ENCODE measurements around the gene KCNC1.

KCNC1 gene

GRCh38 chr11:17798253-17798652, 63.7 kb downstream of the KCNC1 start:
- DNase-seq = no peak

- no peak for DNase-seq
Measured at GRCh38 chr11:17798716-17799115, 64.1 kb downstream of the KCNC1 start.

GRCh38 chr11:17799147-17799546, 64.6 kb downstream of the KCNC1 start:
- no peak for DNase-seq

- no peak for DNase-seq
Measured at GRCh38 chr11:17801166-17801565, 66.6 kb downstream of the KCNC1 start.

- no peak for DNase-seq
Measured at GRCh38 chr11:17802491-17802890, 67.9 kb downstream of the KCNC1 start.

GRCh38 chr11:17803754-17804334, 69.3 kb downstream of the KCNC1 start:
- peak; percentile 68 for DNase-seq

- DNase-seq = no peak
Measured at GRCh38 chr11:17805043-17805442, 70.5 kb downstream of the KCNC1 start.

GRCh38 chr11:17805873-17806272, 71.3 kb downstream of the KCNC1 start:
- no peak for DNase-seq

GRCh38 chr11:17807034-17807433, 72.5 kb downstream of the KCNC1 start:
- no peak for DNase-seq

GRCh38 chr11:17810041-17810440, 75.5 kb downstream of the KCNC1 start:
- no peak for DNase-seq

- DNase-seq = no peak
Measured at GRCh38 chr11:17810746-17811145, 76.2 kb downstream of the KCNC1 start.

- no peak for DNase-seq
Measured at GRCh38 chr11:17811352-17811751, 76.8 kb downstream of the KCNC1 start.

GRCh38 chr11:17812091-17812864, 77.7 kb downstream of the KCNC1 start:
- DNase-seq = peak; percentile 79

- peak; percentile 63 for DNase-seq
Measured at GRCh38 chr11:17812865-17813187, 78.2 kb downstream of the KCNC1 start.

- DNase-seq = no peak
Measured at GRCh38 chr11:17813391-17814059, 78.9 kb downstream of the KCNC1 start.

- DNase-seq = no peak
Measured at GRCh38 chr11:17814546-17814945, 80.0 kb downstream of the KCNC1 start.

GRCh38 chr11:17816232-17816931, 81.8 kb downstream of the KCNC1 start:
- no peak for DNase-seq

- no peak for DNase-seq
Measured at GRCh38 chr11:17821648-17822400, 87.2 kb downstream of the KCNC1 start.

- DNase-seq = no peak
Measured at GRCh38 chr11:17822401-17822781, 87.8 kb downstream of the KCNC1 start.

- DNase-seq = peak; percentile 53
Measured at GRCh38 chr11:17827006-17827405, 92.4 kb downstream of the KCNC1 start.

- DNase-seq = no peak
Measured at GRCh38 chr11:17828311-17828751, 93.8 kb downstream of the KCNC1 start.

GRCh38 chr11:17831228-17831627, 96.6 kb downstream of the KCNC1 start:
- no peak for DNase-seq

- no peak for DNase-seq
Measured at GRCh38 chr11:17831883-17832282, 97.3 kb downstream of the KCNC1 start.
